NCI-H1105 (cell line): Measurements from ENCODE around the gene MYOZ3.

ENCODE experiments used
- DNase-seq: peaks from one replicate; lab custom pipeline; 2025; lab: John Stamatoyannopoulos, UW

Gene MYOZ3

GRCh38 chr5:150627731-150628545 lies 33.1 kb upstream of the MYOZ3 start:
- DNase-seq, result no peak

GRCh38 chr5:150628936-150629485 lies 32.0 kb upstream of the MYOZ3 start:
- no peak for DNase-seq

- DNase-seq, result no peak
Measured at GRCh38 chr5:150630016-150630415, 31.0 kb upstream of the MYOZ3 start.

- DNase-seq, result no peak
Measured at GRCh38 chr5:150630461-150631325, 30.4 kb upstream of the MYOZ3 start.

- DNase-seq, result no peak
Measured at GRCh38 chr5:150631326-150631701, 29.7 kb upstream of the MYOZ3 start.

GRCh38 chr5:150632305-150633160 lies 28.5 kb upstream of the MYOZ3 start:
- DNase-seq, result no peak

GRCh38 chr5:150633429-150633828 lies 27.6 kb upstream of the MYOZ3 start:
- DNase-seq, result no peak

- DNase-seq, result no peak
Measured at GRCh38 chr5:150636391-150637244, 24.4 kb upstream of the MYOZ3 start.

GRCh38 chr5:150637245-150638052 lies 23.6 kb upstream of the MYOZ3 start:
- no peak for DNase-seq

- DNase-seq, result no peak
Measured at GRCh38 chr5:150638053-150638444, 23.0 kb upstream of the MYOZ3 start.

GRCh38 chr5:150638488-150639376 lies 22.3 kb upstream of the MYOZ3 start:
- DNase-seq, result no peak

- no peak for DNase-seq
Measured at GRCh38 chr5:150639377-150639692, 21.7 kb upstream of the MYOZ3 start.

GRCh38 chr5:150639751-150640150 lies 21.3 kb upstream of the MYOZ3 start:
- no peak for DNase-seq

GRCh38 chr5:150640311-150641005 lies 20.6 kb upstream of the MYOZ3 start, which contains the start of gene SYNPO:
TSS of gene SYNPO (plus strand) at chr5:150640660. CDS start at chr5:150648276, 7,616 bp downstream.
- no peak for DNase-seq

GRCh38 chr5:150641006-150641570 lies 20.0 kb upstream of the MYOZ3 start:
- no peak for DNase-seq

- no peak for DNase-seq
Measured at GRCh38 chr5:150641824-150642566, 19.1 kb upstream of the MYOZ3 start.

GRCh38 chr5:150642567-150642927 lies 18.5 kb upstream of the MYOZ3 start:
- DNase-seq, result no peak
